Stimulated activated CD4-positive, alpha-beta T cell treated with anti-CD3 and anti-CD28 coated beads, Interleukin-1b, Interleukin-23, amount 100 ng/mL, for 48 hours (primary cell): ENCODE measurements around the gene ZSCAN29.

Source experiments
- DNase-seq: peaks from one replicate; pipeline ENCODE4 v3.0.0-alpha.2; 2020

The ZSCAN29 gene

GRCh38 chr15:43346305-43346704 lies 24.5 kb downstream of the ZSCAN29 start:
- no peak for DNase-seq

DNA sequence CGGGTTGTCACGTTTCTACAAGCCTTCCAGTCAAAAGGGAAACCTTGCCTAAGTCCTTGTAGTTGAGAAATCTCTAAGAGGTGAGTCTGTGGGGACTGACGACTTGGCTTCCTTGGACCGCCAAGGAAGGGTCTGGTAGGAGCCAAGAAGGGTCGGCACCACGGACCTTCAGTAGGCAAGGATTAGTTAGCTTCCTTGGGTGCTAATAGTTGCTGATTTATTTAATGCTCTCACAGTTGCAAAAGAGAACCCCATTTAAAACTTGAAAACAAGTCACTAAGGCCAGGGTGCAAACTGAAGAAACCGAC lies 40.1 kb downstream of the ZSCAN29 start:
- no peak for DNase-seq

- peak; percentile 89 for DNase-seq
These were observed 40.7 kb downstream of the ZSCAN29 start, which contains the start of gene LCMT2 for GRCh38 chr15:43329960-43330779. LCMT2 (minus strand) TSS chr15:43330573; CDS start chr15:43330489, 84 bp downstream.

GRCh38 chr15:43329217-43329959 lies 41.5 kb downstream of the ZSCAN29 start:
- DNase-seq: no peak

DNA sequence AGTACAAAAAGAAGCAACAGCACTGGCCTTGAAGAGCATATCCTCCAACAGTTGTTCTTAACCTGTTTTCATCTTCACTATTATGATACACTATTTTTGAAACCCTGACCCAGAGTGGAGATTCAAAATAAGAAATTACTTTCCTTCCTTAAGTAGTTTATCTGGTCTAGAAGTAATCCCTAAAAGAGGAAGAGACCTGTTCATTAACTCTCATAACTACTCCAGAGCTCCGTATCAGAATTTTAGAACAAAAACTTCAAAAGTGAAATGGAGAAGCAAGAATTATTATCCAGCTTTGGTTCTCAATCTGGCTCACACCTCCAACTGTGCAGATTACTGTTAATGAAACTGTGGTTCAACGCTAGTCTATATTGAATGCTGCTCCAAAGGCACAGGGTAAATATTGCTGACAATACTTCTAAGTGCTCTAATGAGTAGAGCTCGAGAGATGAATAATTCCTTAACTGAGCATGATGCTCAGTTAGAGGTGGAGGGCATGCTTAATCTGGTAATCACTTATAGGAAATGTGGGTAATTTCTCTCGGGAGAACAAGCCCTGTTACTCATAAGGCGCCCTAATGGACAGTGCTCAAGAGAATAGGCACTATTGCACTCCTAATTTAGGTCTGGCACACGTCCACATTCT lies 45.7 kb downstream of the ZSCAN29 start:
- no peak for DNase-seq

- no peak for DNase-seq
These were observed 51.7 kb downstream of the ZSCAN29 start for GRCh38 chr15:43318990-43319771.

DNA sequence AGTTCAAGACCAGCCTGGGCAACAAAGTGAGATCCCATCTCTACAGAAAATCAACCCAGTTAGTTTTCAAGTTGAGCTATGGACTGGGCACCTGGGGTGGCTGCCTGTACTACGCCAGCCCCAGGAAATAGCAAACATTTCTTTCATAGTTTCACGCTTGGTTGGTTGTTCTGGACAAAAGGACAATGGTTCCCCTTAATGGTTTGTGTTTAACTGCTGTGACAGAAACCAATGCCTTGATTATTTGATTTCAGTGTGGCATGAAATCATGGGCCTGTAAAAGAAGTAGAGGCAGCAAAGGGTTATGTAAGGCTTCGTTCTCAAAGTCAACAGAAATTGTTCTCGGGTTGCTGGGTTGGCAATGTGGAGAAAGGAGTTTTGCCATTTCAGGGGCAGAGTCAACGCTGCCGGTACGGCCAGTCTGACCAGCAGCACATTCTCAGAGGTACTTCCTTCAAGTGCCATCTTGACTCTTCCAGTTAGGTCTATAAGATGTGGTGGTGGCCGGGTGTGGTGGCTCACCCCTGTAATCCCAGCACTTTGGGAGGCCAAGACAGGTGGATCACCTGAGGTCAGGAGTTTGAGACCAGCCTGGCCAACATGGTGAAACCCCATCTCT lies 53.2 kb downstream of the ZSCAN29 start:
- no peak for DNase-seq

DNA sequence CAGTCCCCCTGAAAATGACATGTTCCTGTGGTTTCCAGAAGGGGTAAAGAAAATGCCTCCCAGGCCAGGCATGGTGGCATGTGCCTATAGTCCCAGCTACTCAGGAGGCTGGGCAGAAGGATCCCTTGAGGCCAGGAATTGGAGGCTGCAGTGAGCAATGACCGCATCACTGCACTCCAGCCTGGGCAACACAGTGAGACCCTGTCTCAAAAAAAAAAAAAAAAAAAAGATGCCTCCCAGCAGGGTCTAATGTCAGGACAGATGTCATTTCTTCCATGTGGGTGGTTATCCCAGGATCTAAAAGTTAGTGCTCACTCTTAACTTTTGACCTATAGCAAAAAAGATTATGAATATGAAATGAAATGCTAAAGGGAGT lies 53.9 kb downstream of the ZSCAN29 start:
- DNase-seq: no peak

GRCh38 chr15:43316016-43316970 lies 54.5 kb downstream of the ZSCAN29 start:
- DNase-seq: no peak

- no peak for DNase-seq
These were observed 56.7 kb downstream of the ZSCAN29 start for GRCh38 chr15:43314171-43314570.

- no peak for DNase-seq
These were observed 58.5 kb downstream of the ZSCAN29 start for GRCh38 chr15:43312378-43312777.
